Naive thymus-derived CD4-positive, alpha-beta T cell (primary cell): ENCODE results near the gene PLS3. TPM values are rescaled to one million over a fixed set of nuclear protein-coding genes. Genes with fewer than 3 reads are reported as not detected.

ENCODE experiments used
- ATAC-seq: fragments of 150-1000 bp; cut with Tn5 transposase; 2 replicates; pipeline ENCODE4 v1.10.0; 2021; ENCODE audit warnings: mild to moderate bottlenecking, moderate library complexity
- CTCF ChIA-PET: fragments of 350-600 bp; sonication (Branson Sonifier 250); formaldehyde crosslinking; loops from one replicate; lab custom pipeline; 2021; ENCODE audit warnings: antibody characterized with exemption; lab: Charles Lee
- POLR2A ChIA-PET: fragments of 350-600 bp; sonication (Branson Sonifier 250); formaldehyde crosslinking; loops from one replicate; lab custom pipeline; 2021; ENCODE audit warnings: antibody characterized with exemption, inconsistent platforms; lab: Charles Lee
- DNase-seq, 9 donors: peaks; one replicate each; pipeline versions ENCODE4 v3.0.0 to v3.0.0-alpha.2; 2020 to 2022; ENCODE audit warnings: mixed read lengths in 1 of 9
- H3K27ac ChIP-seq: one replicate; pipeline ENCODE4 v1.7.0; 2013; ENCODE audit warnings: mild to moderate bottlenecking, low read depth, low read length, moderate library complexity
- H3K27me3 ChIP-seq, 2 donors: one replicate each; pipeline ENCODE4 v1.7.0; 2013; ENCODE audit warnings: low read length in 2 of 2, mild to moderate bottlenecking in 2 of 2, moderate library complexity in 2 of 2; ENCODE audit not compliant: control insufficient read depth in 2 of 2, insufficient read depth in 2 of 2
- H3K36me3 ChIP-seq, 3 experiments: 1 replicate in 2 of 3; 2 replicates in 1 of 3; pipeline ENCODE4 v1.7.0; 2013; ENCODE audit warnings: low read length in 3 of 3, mild to moderate bottlenecking in 3 of 3, moderate library complexity in 1 of 3; ENCODE audit not compliant: insufficient read depth in 3 of 3, control insufficient read depth in 2 of 3
- H3K4me1 ChIP-seq, 2 donors: one replicate each; pipeline ENCODE4 v1.7.0; 2013; ENCODE audit warnings: low read length in 2 of 2, mild to moderate bottlenecking in 2 of 2, moderate library complexity in 1 of 2; ENCODE audit not compliant: control insufficient read depth in 2 of 2, insufficient read depth in 2 of 2
- H3K4me3 ChIP-seq: 2 replicates; pipeline ENCODE4 v1.7.0; 2013; ENCODE audit warnings: mild to moderate bottlenecking, low read length
- H3K9me3 ChIP-seq, 3 experiments: 1 replicate in 2 of 3; 2 replicates in 1 of 3; pipeline ENCODE4 v1.7.0; 2013; ENCODE audit warnings: low read length in 3 of 3; ENCODE audit not compliant: control insufficient read depth in 2 of 3
- H3K27ac Mint-ChIP-seq, 9 donors: one replicate each; pipeline ENCODE4 v1.8.0; 2020 to 2022; ENCODE audit warnings: mixed read lengths in 9 of 9, mild to moderate bottlenecking in 8 of 9, moderate library complexity in 5 of 9, inconsistent platforms in 2 of 9
- H3K27me3 Mint-ChIP-seq, 5 donors: one replicate each; pipeline ENCODE4 v1.8.0; 2021 to 2022; ENCODE audit warnings: mixed read lengths in 5 of 5, mild to moderate bottlenecking in 1 of 5
- H3K36me3 Mint-ChIP-seq, 5 donors: one replicate each; pipeline ENCODE4 v1.8.0; 2020 to 2022; ENCODE audit warnings: mixed read lengths in 5 of 5, mild to moderate bottlenecking in 3 of 5, inconsistent platforms in 1 of 5
- H3K4me1 Mint-ChIP-seq, 7 donors: one replicate each; pipeline ENCODE4 v1.8.0; 2020 to 2022; ENCODE audit warnings: mixed read lengths in 7 of 7, mild to moderate bottlenecking in 3 of 7, inconsistent platforms in 1 of 7
- H3K4me3 Mint-ChIP-seq, 10 donors: one replicate each; pipeline ENCODE4 v1.8.0; 2020 to 2022; ENCODE audit warnings: mild to moderate bottlenecking in 10 of 10, mixed read lengths in 10 of 10, moderate library complexity in 6 of 10, inconsistent platforms in 2 of 10
- H3K9me3 Mint-ChIP-seq, 11 donors: one replicate each; pipeline ENCODE4 v1.8.0; 2020 to 2022; ENCODE audit warnings: mixed read lengths in 11 of 11, mild to moderate bottlenecking in 4 of 11, inconsistent platforms in 1 of 11, moderate library complexity in 1 of 11
- intact Hi-C, 2 donors: fragments of 100-400 bp; cut with micrococcal nuclease; formaldehyde crosslinking; loops; one replicate each; pipeline ENCODE4 v1.15.1; 2023
- polyA plus RNA-seq, 2 donors: library from polyadenylated mRNA; unstranded; fragments of 300-500 nt; fragmentation: Illumina TruSeq; gene quantifications; one replicate each; pipeline ENCODE4 v1.2.3, GENCODE V29; 2021
- total RNA-seq, 6 experiments: library from RNA in 5 of 6; stranded (reverse) in 5 of 6; gene quantifications; 1 replicate in 5 of 6; 2 replicates in 1 of 6; pipeline ENCODE4 v1.2.3 and lab custom pipeline; 2021 to 2026

The PLS3 gene
- total and polyA plus RNA-seq, 7 experiments from 2014 or later: 0.16 to 2.4 (median 0.27) TPM; not detected in 4

GRCh38 chrX:115602308-115602707 lies 41.3 kb downstream of the PLS3 start:
- no peak overlapping the region for H3K27ac Mint-ChIP-seq
- Histone ChIP-seq H3K27ac (no peak overlapping the region), H3K4me3 (no peak overlapping the region), H3K27me3 (no peaks in the 10 kb centered on the region), H3K36me3 (no peaks in the 10 kb centered on the region), H3K9me3 (no peaks in the 10 kb centered on the region), H3K4me1 (no peaks in the 10 kb centered on the region)
- ChIA-PET CTCF (no interaction called here), POLR2A (no interaction called here)
- no peaks in the 10 kb centered on the region for H3K4me1 Mint-ChIP-seq
- no peak for ATAC-seq
- H3K9me3 Mint-ChIP-seq: peaks cover 0 to 5% (median 0%) of the 10 kb centered on the region in 11 donors
- no peaks in the 10 kb centered on the region for H3K36me3 Mint-ChIP-seq
- H3K27me3 Mint-ChIP-seq: peaks cover 0 to 8% (median 0%) of the 10 kb centered on the region in 5 donors
- H3K4me3 Mint-ChIP-seq: no peak overlapping the region
- intact Hi-C loops: no loop called here
- DNase-seq: no peak

- Mint-ChIP-seq H3K9me3 (peaks cover 0 to 5% (median 0%) of the 10 kb centered on the region in 11 donors), H3K27me3 (peaks cover 0 to 8% (median 0%) of the 10 kb centered on the region in 5 donors), H3K4me3 (no peak overlapping the region), H3K36me3 (no peaks in the 10 kb centered on the region), H3K4me1 (no peaks in the 10 kb centered on the region), H3K27ac (no peak overlapping the region)
- DNase-seq (no peak), ATAC-seq (no peak)
- no peak overlapping the region for H3K4me3 ChIP-seq
- intact Hi-C loops: no loop called here
- POLR2A ChIA-PET: no interaction called here
- CTCF ChIA-PET: no interaction called here
- H3K27me3 ChIP-seq: no peaks in the 10 kb centered on the region
- no peaks in the 10 kb centered on the region for H3K4me1 ChIP-seq
- no peaks in the 10 kb centered on the region for H3K9me3 ChIP-seq
- H3K36me3 ChIP-seq: no peaks in the 10 kb centered on the region
- H3K27ac ChIP-seq: no peak overlapping the region
Measured at GRCh38 chrX:115602729-115603389, 41.9 kb downstream of the PLS3 start.

GRCh38 chrX:115603534-115604074 lies 42.6 kb downstream of the PLS3 start:
- Mint-ChIP-seq H3K27ac (no peak overlapping the region), H3K27me3 (peaks cover 0 to 8% (median 0%) of the 10 kb centered on the region in 5 donors), H3K4me3 (no peak overlapping the region), H3K36me3 (no peaks in the 10 kb centered on the region), H3K9me3 (peaks cover 0 to 5% (median 0%) of the 10 kb centered on the region in 11 donors), H3K4me1 (no peaks in the 10 kb centered on the region)
- DNase-seq (no peak), ATAC-seq (no peak)
- H3K9me3 ChIP-seq: no peaks in the 10 kb centered on the region
- CTCF ChIA-PET: no interaction called here
- POLR2A ChIA-PET: no interaction called here
- intact Hi-C loops: no loop called here
- H3K4me1 ChIP-seq: no peaks in the 10 kb centered on the region
- H3K4me3 ChIP-seq: no peak overlapping the region
- H3K27me3 ChIP-seq: no peaks in the 10 kb centered on the region
- no peaks in the 10 kb centered on the region for H3K36me3 ChIP-seq
- H3K27ac ChIP-seq: no peak overlapping the region

GRCh38 chrX:115606861-115607260 lies 45.9 kb downstream of the PLS3 start:
- H3K9me3 Mint-ChIP-seq: no peaks in the 10 kb centered on the region
- Histone ChIP-seq H3K4me3 (no peak overlapping the region), H3K27me3 (no peaks in the 10 kb centered on the region), H3K9me3 (no peaks in the 10 kb centered on the region), H3K36me3 (no peaks in the 10 kb centered on the region), H3K4me1 (no peaks in the 10 kb centered on the region), H3K27ac (no peak overlapping the region)
- H3K36me3 Mint-ChIP-seq: no peaks in the 10 kb centered on the region
- ATAC-seq (no peak), DNase-seq (no peak)
- H3K27me3 Mint-ChIP-seq: no peaks in the 10 kb centered on the region
- ChIA-PET CTCF (no interaction called here), POLR2A (no interaction called here)
- intact Hi-C loops: no loop called here
- H3K4me1 Mint-ChIP-seq: no peaks in the 10 kb centered on the region
- no peak overlapping the region for H3K4me3 Mint-ChIP-seq
- no peak overlapping the region for H3K27ac Mint-ChIP-seq

GRCh38 chrX:115609621-115610020 lies 48.6 kb downstream of the PLS3 start:
- no peaks in the 10 kb centered on the region for H3K27me3 Mint-ChIP-seq
- no peaks in the 10 kb centered on the region for H3K9me3 ChIP-seq
- ChIA-PET POLR2A (no interaction called here), CTCF (no interaction called here)
- H3K4me3 Mint-ChIP-seq: no peak overlapping the region
- no peaks in the 10 kb centered on the region for H3K4me1 ChIP-seq
- no peaks in the 10 kb centered on the region for H3K36me3 Mint-ChIP-seq
- intact Hi-C loops: no loop called here
- no peak overlapping the region for H3K4me3 ChIP-seq
- H3K4me1 Mint-ChIP-seq: no peaks in the 10 kb centered on the region
- H3K36me3 ChIP-seq: no peaks in the 10 kb centered on the region
- H3K27ac Mint-ChIP-seq: no peak overlapping the region
- DNase-seq: no peak
- no peaks in the 10 kb centered on the region for H3K27me3 ChIP-seq
- H3K27ac ChIP-seq: no peak overlapping the region
- no peaks in the 10 kb centered on the region for H3K9me3 Mint-ChIP-seq
- no peak for ATAC-seq

GRCh38 chrX:115616943-115617563 lies 56.1 kb downstream of the PLS3 start:
- intact Hi-C loops: no loop called here
- H3K27ac ChIP-seq: no peak overlapping the region
- H3K4me1 ChIP-seq: no peaks in the 10 kb centered on the region
- no peaks in the 10 kb centered on the region for H3K36me3 ChIP-seq
- ChIA-PET POLR2A (no interaction called here), CTCF (no interaction called here)
- Mint-ChIP-seq H3K4me3 (no peak overlapping the region), H3K4me1 (peaks cover 0 to 5% (median 0%) of the 10 kb centered on the region in 7 donors), H3K27ac (peak overlapping the region in 1 of 9 donors; percentile 33), H3K27me3 (no peaks in the 10 kb centered on the region), H3K9me3 (no peaks in the 10 kb centered on the region), H3K36me3 (no peaks in the 10 kb centered on the region)
- ATAC-seq: no peak
- no peaks in the 10 kb centered on the region for H3K27me3 ChIP-seq
- H3K9me3 ChIP-seq: no peaks in the 10 kb centered on the region
- DNase-seq: no peak
- H3K4me3 ChIP-seq: no peak overlapping the region

GRCh38 chrX:115622534-115622933 lies 61.6 kb downstream of the PLS3 start:
- no peak for ATAC-seq
- H3K4me3 ChIP-seq: no peak overlapping the region
- no peaks in the 10 kb centered on the region for H3K4me1 ChIP-seq
- Mint-ChIP-seq H3K4me3 (no peak overlapping the region), H3K36me3 (no peaks in the 10 kb centered on the region), H3K27ac (no peak overlapping the region), H3K4me1 (no peaks in the 10 kb centered on the region), H3K27me3 (no peaks in the 10 kb centered on the region), H3K9me3 (no peaks in the 10 kb centered on the region)
- H3K9me3 ChIP-seq: no peaks in the 10 kb centered on the region
- ChIA-PET POLR2A (no interaction called here), CTCF (no interaction called here)
- no peak for DNase-seq
- H3K27ac ChIP-seq: no peak overlapping the region
- intact Hi-C loops: no loop called here
- no peaks in the 10 kb centered on the region for H3K36me3 ChIP-seq
- H3K27me3 ChIP-seq: no peaks in the 10 kb centered on the region
